Suprapubic skin (tissue), 4 donors: Measurements from ENCODE around the gene MYH14. TPM values are rescaled to one million over a fixed set of nuclear protein-coding genes. Genes with fewer than 3 reads are reported as not detected.

Experiments
- DNase-seq, 2 donors: peaks; one replicate each; pipeline ENCODE4 v3.0.0-alpha.2; 2019; ENCODE audit warnings: low spot score in 2 of 2
- H3K27ac ChIP-seq: fragments of 200-600 bp; sonication (generic); one replicate; pipeline ENCODE4 v1.5.1; 2019
- H3K27me3 ChIP-seq: fragments of 200-600 bp; sonication (generic); one replicate; pipeline ENCODE4 v1.5.1; 2019
- H3K36me3 ChIP-seq: fragments of 200-600 bp; sonication (generic); one replicate; pipeline ENCODE4 v1.5.1; 2019
- H3K4me1 ChIP-seq: fragments of 200-600 bp; sonication (generic); one replicate; pipeline ENCODE4 v1.5.1; 2019
- H3K4me3 ChIP-seq: fragments of 200-600 bp; sonication (generic); one replicate; pipeline ENCODE4 v1.5.1; 2019; ENCODE audit warnings: mild to moderate bottlenecking
- H3K9me3 ChIP-seq: fragments of 200-600 bp; sonication (generic); one replicate; pipeline ENCODE4 v1.5.1; 2019
- CTCF ChIP-seq, 2 donors: fragments of 200-600 bp in 1 of 2; fragments of 450-650 bp in 1 of 2; sonication (generic) in 1 of 2; IDR thresholded peaks; one replicate each; pipeline ENCODE4 v1.5.1; 2016 to 2019; ENCODE audit warnings: antibody characterized with exemption in 2 of 2, mild to moderate bottlenecking in 1 of 2, moderate library complexity in 1 of 2
- EP300 ChIP-seq: sonication (generic); formaldehyde crosslinking; IDR thresholded peaks from one replicate; pipeline ENCODE4 v1.6.1; 2017; ENCODE audit warnings: antibody characterized with exemption
- POLR2A ChIP-seq, 2 donors: fragments of 450-650 bp; IDR thresholded peaks; one replicate each; pipeline ENCODE4 v1.6.1; 2017; ENCODE audit warnings: antibody characterized with exemption in 2 of 2, mild to moderate bottlenecking in 2 of 2, moderate library complexity in 2 of 2
- POLR2AphosphoS5 ChIP-seq, 3 donors: sonication (generic); formaldehyde crosslinking; IDR thresholded peaks; one replicate each; pipeline ENCODE4 v1.6.1; 2017; ENCODE audit warnings: antibody characterized with exemption in 3 of 3
- WGBS: methylation state at CpG from one replicate; pipeline ENCODE4 v1.1.5; 2018; 5-methylcytosine and 5-hydroxymethylcytosine counted together
- total RNA-seq, 4 donors: library from RNA; depleted of rRNA; stranded (reverse); fragments of >200 nt; gene quantifications; one replicate each; pipeline ENCODE4 v1.1.0, GENCODE V29; 2016

The MYH14 gene
- total RNA-seq, 4 donors from 2014 or later: 84.8 to 116 (median 104) TPM

GRCh38 chr19:50292216-50292827, 88.9 kb downstream of the MYH14 start:
- TF ChIP-seq POLR2A (IDR thresholded peaks at IDR 0.05) (no peak), EP300 (no peak), POLR2AphosphoS5 (IDR thresholded peaks at IDR 0.05) (no peak), CTCF (IDR thresholded peaks at IDR 0.05) (no peak)
- WGBS: 73% methylated on average over 11 of the region's 11 CpGs
- Histone ChIP-seq H3K4me1 (no peaks in the 10 kb centered on the region), H3K4me3 (no peak overlapping the region), H3K27ac (no peak overlapping the region), H3K36me3 (peaks cover 31% of the 10 kb centered on the region), H3K27me3 (peaks cover 19% of the 10 kb centered on the region), H3K9me3 (no peaks in the 10 kb centered on the region)
- no peak for DNase-seq

- no peak for DNase-seq
- peaks cover 26% of the 10 kb centered on the region for H3K27me3 ChIP-seq
- H3K36me3 ChIP-seq: peaks cover 24% of the 10 kb centered on the region
- H3K9me3 ChIP-seq: no peaks in the 10 kb centered on the region
- 68% methylated on average over 12 of the region's 14 CpGs for WGBS
- H3K4me3 ChIP-seq: no peak overlapping the region
- TF ChIP-seq EP300 (no peak), POLR2A (IDR thresholded peaks at IDR 0.05) (no peak), CTCF (IDR thresholded peaks at IDR 0.05) (no peak), POLR2AphosphoS5 (IDR thresholded peaks at IDR 0.05) (no peak)
- no peak overlapping the region for H3K27ac ChIP-seq
- no peaks in the 10 kb centered on the region for H3K4me1 ChIP-seq
These were observed 90.0 kb downstream of the MYH14 start for GRCh38 chr19:50293263-50294004.

DNA sequence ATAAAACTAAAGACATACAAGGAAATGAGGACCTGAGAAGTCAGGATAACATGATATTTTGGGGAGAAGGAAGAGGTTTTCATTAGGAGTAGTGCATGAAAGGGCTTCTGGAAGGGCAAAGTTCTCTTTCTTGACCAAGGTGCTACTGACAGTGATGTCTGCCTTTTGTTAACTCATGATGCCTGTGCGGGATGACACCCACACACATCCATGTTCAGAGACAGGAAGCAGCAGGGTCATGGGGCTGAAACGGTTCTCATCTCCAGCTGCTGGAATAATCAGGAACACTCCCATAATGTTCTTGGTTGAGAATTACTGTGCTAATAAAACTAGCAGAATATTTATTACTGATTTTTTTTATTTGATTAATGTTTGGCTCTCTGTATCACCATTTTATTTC, 96.6 kb downstream of the MYH14 start:
- DNase-seq: no peak
- H3K4me1 ChIP-seq: no peaks in the 10 kb centered on the region
- TF ChIP-seq CTCF (IDR thresholded peaks at IDR 0.05) (no peak), POLR2A (IDR thresholded peaks at IDR 0.05) (no peak), EP300 (no peak), POLR2AphosphoS5 (IDR thresholded peaks at IDR 0.05) (no peak)
- H3K36me3 ChIP-seq: peaks cover 4% of the 10 kb centered on the region
- 62% methylated on average over 2 of the region's 2 CpGs for WGBS
- H3K27me3 ChIP-seq: peaks cover 7% of the 10 kb centered on the region
- H3K4me3 ChIP-seq: no peak overlapping the region
- peaks cover 5% of the 10 kb centered on the region for H3K9me3 ChIP-seq
- no peak overlapping the region for H3K27ac ChIP-seq

- Histone ChIP-seq H3K9me3 (peaks cover 5% of the 10 kb centered on the region), H3K36me3 (peaks cover 4% of the 10 kb centered on the region), H3K4me1 (no peaks in the 10 kb centered on the region), H3K27ac (no peak overlapping the region), H3K4me3 (no peak overlapping the region), H3K27me3 (peaks cover 7% of the 10 kb centered on the region)
- WGBS: 69% methylated on average over 10 of the region's 10 CpGs
- no peak for DNase-seq
- TF ChIP-seq POLR2A (IDR thresholded peaks at IDR 0.05): no peak
- no peak for TF ChIP-seq CTCF (IDR thresholded peaks at IDR 0.05)
These were observed 97.6 kb downstream of the MYH14 start for GRCh38 chr19:50300814-50301606.

DNA sequence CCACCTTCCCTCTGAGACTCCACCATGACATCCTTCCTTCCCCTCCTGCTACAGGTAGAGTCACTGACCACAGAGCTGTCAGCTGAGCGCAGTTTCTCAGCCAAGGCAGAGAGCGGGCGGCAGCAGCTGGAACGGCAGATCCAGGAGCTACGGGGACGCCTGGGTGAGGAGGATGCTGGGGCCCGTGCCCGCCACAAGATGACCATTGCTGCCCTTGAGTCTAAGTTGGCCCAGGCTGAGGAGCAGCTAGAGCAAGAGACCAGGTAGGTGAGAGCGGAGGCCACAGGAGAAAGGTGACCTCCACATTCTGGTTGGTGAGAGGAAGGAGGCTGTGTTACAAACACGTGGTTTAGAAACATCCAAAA, 98.2 kb downstream of the MYH14 start:
- 89% methylated on average over 10 of the region's 10 CpGs for WGBS
- DNase-seq: no peak
- H3K4me1 ChIP-seq: no peaks in the 10 kb centered on the region
- peaks cover 5% of the 10 kb centered on the region for H3K36me3 ChIP-seq
- H3K4me3 ChIP-seq: no peak overlapping the region
- TF ChIP-seq EP300 (no peak), CTCF (IDR thresholded peaks at IDR 0.05) (no peak), POLR2A (IDR thresholded peaks at IDR 0.05) (no peak), POLR2AphosphoS5 (IDR thresholded peaks at IDR 0.05) (no peak)
- H3K27ac ChIP-seq: no peak overlapping the region
- peaks cover 7% of the 10 kb centered on the region for H3K27me3 ChIP-seq
- H3K9me3 ChIP-seq: peaks cover 5% of the 10 kb centered on the region
